Fibroblast of lung (primary cell): ENCODE data around the gene PDE1A. TPM values are rescaled to one million over a fixed set of nuclear protein-coding genes. Genes with fewer than 3 reads are reported as not detected.

ENCODE experiments used
- DNase-seq, 2 donors: peaks; one replicate each; pipeline versions ENCODE4 v3.0.0 to v3.0.0-alpha.2; 2010; ENCODE audit warnings: low read depth in 2 of 2
- H2AFZ ChIP-seq: 2 replicates; pipeline ENCODE4 v1.5.1; 2012; ENCODE audit warnings: low read length, control low read depth, inconsistent platforms
- H3K27ac ChIP-seq: 2 replicates; pipeline ENCODE4 v1.5.1; 2011; ENCODE audit warnings: low read length, control low read depth; ENCODE audit not compliant: insufficient read depth
- H3K27me3 ChIP-seq: 2 replicates; pipeline ENCODE4 v1.5.1; 2011; ENCODE audit warnings: mild to moderate bottlenecking, low read length; ENCODE audit not compliant: control insufficient read depth, insufficient read depth
- H3K36me3 ChIP-seq: 2 replicates; pipeline ENCODE4 v1.5.1; 2011; ENCODE audit warnings: low read length; ENCODE audit not compliant: control insufficient read depth, insufficient read depth
- H3K4me1 ChIP-seq: 2 replicates; pipeline ENCODE4 v1.5.1; 2011; ENCODE audit warnings: low read length; ENCODE audit not compliant: control insufficient read depth, insufficient read depth; ENCODE audit errors: extremely low read depth
- H3K4me2 ChIP-seq: 2 replicates; pipeline ENCODE4 v1.5.1; 2011; ENCODE audit warnings: low read length, control low read depth; ENCODE audit not compliant: insufficient read depth; ENCODE audit errors: extremely low read depth
- H3K4me3 ChIP-seq, 4 experiments: fragments of 200-600 bp in 1 of 4; sonication (generic) in 1 of 4; replicated peaks in 1 of 4; 2 replicates each; pipeline ENCODE4 v1.5.1; 2011 to 2016; ENCODE audit warnings: low read length in 4 of 4, low read depth in 3 of 4, mild to moderate bottlenecking in 3 of 4, control low read depth in 2 of 4, inconsistent platforms in 1 of 4, mixed read lengths in 1 of 4; ENCODE audit not compliant: insufficient read depth in 1 of 4; ENCODE audit errors: control extremely low read depth in 1 of 4
- H3K79me2 ChIP-seq: 2 replicates; pipeline ENCODE4 v1.5.1; 2012; ENCODE audit warnings: mild to moderate bottlenecking, low read length, inconsistent platforms; ENCODE audit not compliant: control insufficient read depth, insufficient read depth
- H3K9ac ChIP-seq: 2 replicates; pipeline ENCODE4 v1.5.1; 2011; ENCODE audit warnings: mild to moderate bottlenecking, low read length, control low read depth; ENCODE audit not compliant: insufficient read depth
- H3K9me3 ChIP-seq: 2 replicates; pipeline ENCODE4 v1.5.1; 2012; ENCODE audit warnings: low read depth, low read length; ENCODE audit not compliant: control insufficient read depth, insufficient read depth
- H4K20me1 ChIP-seq: 2 replicates; pipeline ENCODE4 v1.5.1; 2011; ENCODE audit warnings: low read length; ENCODE audit not compliant: control insufficient read depth, insufficient read depth; ENCODE audit errors: extremely low read depth
- CTCF ChIP-seq, 2 donors: IDR thresholded peaks in 1 of 2; conservative IDR thresholded peaks in 1 of 2; 1 replicate in 1 of 2; 2 replicates in 1 of 2; pipeline ENCODE4 v1.5.1; 2011 to 2012; ENCODE audit warnings: low read length in 2 of 2, control low read depth in 1 of 2, inconsistent platforms in 1 of 2, low read depth in 1 of 2, mild to moderate bottlenecking in 1 of 2
- EZH2 ChIP-seq: IDR thresholded peaks from 2 replicates; pipeline ENCODE4 v1.5.1; 2012; ENCODE audit warnings: low read length, control low read depth, mild to moderate bottlenecking; ENCODE audit errors: missing control alignments
- polyA plus RNA-seq, 2 donors: library from polyadenylated mRNA; depleted of rRNA in 1 of 2; stranded (reverse) in 1 of 2; unstranded in 1 of 2; fragments of >200 nt; gene quantifications; 2 replicates each; pipeline ENCODE4 v1.2.1, GENCODE V29; 2011 to 2012; ENCODE audit warnings: missing spikeins in 1 of 2
- total RNA-seq: library from RNA; depleted of rRNA; stranded (reverse); fragments of >200 nt; gene quantifications from 2 replicates; pipeline ENCODE4 v1.2.1, GENCODE V29; 2014

Gene PDE1A
- total and polyA plus RNA-seq, 2 donors (not counting 1 experiment from before 2014, with no cell fraction given) = 4.0 to 7.1 TPM

- no peak for DNase-seq
- no peaks in the 10 kb centered on the region for H3K9me3 ChIP-seq
- no peak overlapping the region for H3K9ac ChIP-seq
- H3K27ac ChIP-seq = no peak overlapping the region
- H3K4me2 ChIP-seq = no peak overlapping the region
- no peaks in the 10 kb centered on the region for H3K79me2 ChIP-seq
- TF ChIP-seq CTCF (conservative IDR thresholded peaks at IDR 0.05 in 1 of 2, IDR thresholded peaks at IDR 0.05 in 1 of 2; ENCODE audit: low read depth in 1 of 2, low read length in 2 of 2) = no peak
- H3K4me3 ChIP-seq = no peak overlapping the region
- H4K20me1 ChIP-seq = no peaks in the 10 kb centered on the region
- H3K4me1 ChIP-seq = no peaks in the 10 kb centered on the region
- H3K27me3 ChIP-seq = no peaks in the 10 kb centered on the region
- H3K36me3 ChIP-seq = no peaks in the 10 kb centered on the region
- H2AFZ ChIP-seq = no peak overlapping the region
Observed at GRCh38 chr2:182261860-182262387, 164.9 kb downstream of the PDE1A start.

GRCh38 chr2:182259629-182260150 is 167.1 kb downstream of the PDE1A start:
- H3K4me2 ChIP-seq = no peak overlapping the region
- TF ChIP-seq EZH2 (no peak), CTCF (conservative IDR thresholded peaks at IDR 0.05 in 1 of 2, IDR thresholded peaks at IDR 0.05 in 1 of 2; ENCODE audit: low read depth in 1 of 2, low read length in 2 of 2) (no peak)
- no peaks in the 10 kb centered on the region for H4K20me1 ChIP-seq
- H3K79me2 ChIP-seq = no peaks in the 10 kb centered on the region
- peak; percentile 22 to 52 for DNase-seq
- no peak overlapping the region for H3K9ac ChIP-seq
- no peaks in the 10 kb centered on the region for H3K4me1 ChIP-seq
- no peaks in the 10 kb centered on the region for H3K27me3 ChIP-seq
- H2AFZ ChIP-seq = no peak overlapping the region
- no peaks in the 10 kb centered on the region for H3K36me3 ChIP-seq
- H3K9me3 ChIP-seq = no peaks in the 10 kb centered on the region
- no peak overlapping the region for H3K27ac ChIP-seq
- H3K4me3 ChIP-seq = no peak overlapping the region

GRCh38 chr2:182252534-182252933 is 174.3 kb downstream of the PDE1A start:
- H3K4me3 ChIP-seq = no peak overlapping the region
- H3K9me3 ChIP-seq = no peaks in the 10 kb centered on the region
- DNase-seq = no peak
- no peak overlapping the region for H2AFZ ChIP-seq
- no peaks in the 10 kb centered on the region for H4K20me1 ChIP-seq
- H3K79me2 ChIP-seq = no peaks in the 10 kb centered on the region
- no peaks in the 10 kb centered on the region for H3K4me1 ChIP-seq
- H3K4me2 ChIP-seq = no peak overlapping the region
- no peaks in the 10 kb centered on the region for H3K36me3 ChIP-seq
- no peak overlapping the region for H3K27ac ChIP-seq
- no peak overlapping the region for H3K9ac ChIP-seq
- TF ChIP-seq CTCF (conservative IDR thresholded peaks at IDR 0.05 in 1 of 2, IDR thresholded peaks at IDR 0.05 in 1 of 2; ENCODE audit: low read depth in 1 of 2, low read length in 2 of 2) (no peak), EZH2 (no peak)
- H3K27me3 ChIP-seq = no peaks in the 10 kb centered on the region
